ENCODE results near the gene ENOX2.

Gene ENOX2

GRCh38 chrX:130652824-130653578 is 250.0 kb downstream of the ENOX2 start:
- Mint-ChIP-seq H3K27ac (no peak overlapping the region), H3K4me1 (ENCODE audit: low read depth) (no peaks in the 10 kb centered on the region), H3K9me3 (no peaks in the 10 kb centered on the region), H3K27me3 (ENCODE audit: low read depth) (no peaks in the 10 kb centered on the region), H3K4me3 (no peak overlapping the region), H3K36me3 (ENCODE audit: low read depth) (peaks cover 2% of the 10 kb centered on the region)

DNA sequence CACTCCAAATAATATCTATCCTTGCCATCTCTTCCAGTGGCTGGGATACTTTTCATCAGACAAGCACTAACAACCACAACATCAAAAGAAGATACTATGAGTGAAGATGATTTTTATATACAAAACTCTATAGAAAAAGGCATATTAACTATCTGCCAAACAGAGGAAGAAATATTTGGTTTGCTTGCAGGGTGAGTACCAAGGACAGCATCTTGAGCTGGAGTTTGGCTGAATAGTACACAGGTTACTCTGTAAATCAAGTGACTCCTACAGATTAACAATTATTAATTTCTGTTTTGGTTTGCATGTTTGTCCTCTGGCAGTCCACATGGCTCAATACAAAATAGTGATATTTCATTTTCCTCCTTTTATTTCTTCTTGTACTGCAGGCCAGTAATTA is 253.3 kb downstream of the ENOX2 start:
- Mint-ChIP-seq H3K36me3 (ENCODE audit: low read depth) (no peaks in the 10 kb centered on the region), H3K4me3 (no peak overlapping the region), H3K27ac (no peak overlapping the region), H3K9me3 (no peaks in the 10 kb centered on the region), H3K4me1 (ENCODE audit: low read depth) (no peaks in the 10 kb centered on the region), H3K27me3 (ENCODE audit: low read depth) (no peaks in the 10 kb centered on the region)

- H3K36me3 Mint-ChIP-seq (ENCODE audit: low read depth) = no peaks in the 10 kb centered on the region
- no peak overlapping the region for H3K4me3 Mint-ChIP-seq
- H3K27me3 Mint-ChIP-seq (ENCODE audit: low read depth) = no peaks in the 10 kb centered on the region
- no peak overlapping the region for H3K27ac Mint-ChIP-seq
- H3K9me3 Mint-ChIP-seq = no peaks in the 10 kb centered on the region
- no peaks in the 10 kb centered on the region for H3K4me1 Mint-ChIP-seq (ENCODE audit: low read depth)
Observed at GRCh38 chrX:130647468-130647867, 255.5 kb downstream of the ENOX2 start.

DNA sequence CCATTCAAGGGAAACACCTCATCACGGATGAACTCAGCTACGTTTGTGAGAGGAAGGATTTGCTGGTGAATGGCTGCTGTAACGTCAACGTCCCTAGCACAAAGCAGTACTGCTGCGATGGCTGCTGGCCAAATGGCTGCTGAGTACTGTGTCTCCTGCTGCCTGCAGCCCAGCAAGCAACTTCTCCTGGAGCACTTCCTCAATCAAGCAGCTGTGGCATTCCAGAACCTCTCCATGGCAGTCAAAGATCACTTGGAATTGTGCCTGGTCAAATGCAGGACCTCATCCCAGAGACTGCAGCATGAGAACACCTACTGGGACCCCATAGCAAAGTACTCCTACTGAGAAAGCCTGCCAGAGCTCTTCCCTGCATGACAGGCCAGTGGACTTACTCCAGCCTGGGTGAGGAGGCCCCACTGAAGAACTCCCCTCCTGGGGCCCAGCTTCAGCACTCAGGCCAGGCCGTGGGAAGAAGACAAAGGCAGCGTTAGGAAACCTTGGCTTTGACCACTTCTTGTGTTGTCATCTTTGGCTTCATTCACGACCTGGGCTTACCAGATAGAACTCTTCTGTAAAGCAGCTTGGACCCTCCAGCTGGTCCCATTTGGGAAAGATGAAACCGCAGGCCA is 256.9 kb downstream of the ENOX2 start:
- Mint-ChIP-seq H3K4me1 (ENCODE audit: low read depth) (peaks cover 1% of the 10 kb centered on the region), H3K4me3 (no peak overlapping the region), H3K9me3 (no peaks in the 10 kb centered on the region), H3K27ac (no peak overlapping the region), H3K36me3 (ENCODE audit: low read depth) (no peaks in the 10 kb centered on the region), H3K27me3 (ENCODE audit: low read depth) (no peaks in the 10 kb centered on the region)

DNA sequence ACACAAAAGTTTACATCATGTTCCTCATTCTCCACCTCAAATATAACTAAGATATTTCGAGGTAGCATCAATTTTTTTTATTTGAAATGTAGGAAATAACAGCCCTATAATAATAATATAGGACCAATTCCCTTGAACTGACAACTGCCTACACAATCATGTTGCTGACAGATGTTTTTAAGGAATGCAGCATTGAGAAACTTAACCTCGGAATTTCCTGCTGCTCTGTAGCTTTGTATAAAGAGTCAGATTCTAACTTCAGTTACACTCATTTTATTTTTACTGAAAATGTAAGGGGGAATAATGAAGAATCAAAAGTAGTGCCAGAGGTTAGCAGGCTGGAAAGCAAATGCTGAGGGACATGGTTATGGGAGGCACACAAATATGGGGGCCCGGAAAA is 265.4 kb downstream of the ENOX2 start:
- no peak overlapping the region for H3K27ac Mint-ChIP-seq
- no peaks in the 10 kb centered on the region for H3K36me3 Mint-ChIP-seq (ENCODE audit: low read depth)
- H3K27me3 Mint-ChIP-seq (ENCODE audit: low read depth) = no peaks in the 10 kb centered on the region
- H3K4me1 Mint-ChIP-seq (ENCODE audit: low read depth) = peaks cover 8% of the 10 kb centered on the region
- no peaks in the 10 kb centered on the region for H3K9me3 Mint-ChIP-seq
- no peak overlapping the region for H3K4me3 Mint-ChIP-seq

GRCh38 chrX:130636277-130636676 is 266.7 kb downstream of the ENOX2 start:
- no peaks in the 10 kb centered on the region for H3K9me3 Mint-ChIP-seq
- H3K4me1 Mint-ChIP-seq (ENCODE audit: low read depth) = peaks cover 8% of the 10 kb centered on the region
- no peak overlapping the region for H3K27ac Mint-ChIP-seq
- H3K36me3 Mint-ChIP-seq (ENCODE audit: low read depth) = no peaks in the 10 kb centered on the region
- no peak overlapping the region for H3K4me3 Mint-ChIP-seq
- H3K27me3 Mint-ChIP-seq (ENCODE audit: low read depth) = no peaks in the 10 kb centered on the region

GRCh38 chrX:130631011-130631410 is 272.0 kb downstream of the ENOX2 start:
- no peaks in the 10 kb centered on the region for H3K9me3 Mint-ChIP-seq
- H3K4me3 Mint-ChIP-seq = no peak overlapping the region
- H3K4me1 Mint-ChIP-seq (ENCODE audit: low read depth) = no peaks in the 10 kb centered on the region
- H3K27ac Mint-ChIP-seq = no peak overlapping the region
- H3K27me3 Mint-ChIP-seq (ENCODE audit: low read depth) = no peaks in the 10 kb centered on the region
- no peaks in the 10 kb centered on the region for H3K36me3 Mint-ChIP-seq (ENCODE audit: low read depth)

GRCh38 chrX:130628516-130628915 is 274.5 kb downstream of the ENOX2 start:
- no peaks in the 10 kb centered on the region for H3K27me3 Mint-ChIP-seq (ENCODE audit: low read depth)
- no peak overlapping the region for H3K27ac Mint-ChIP-seq
- H3K4me3 Mint-ChIP-seq = no peak overlapping the region
- no peaks in the 10 kb centered on the region for H3K4me1 Mint-ChIP-seq (ENCODE audit: low read depth)
- H3K9me3 Mint-ChIP-seq = no peaks in the 10 kb centered on the region
- H3K36me3 Mint-ChIP-seq (ENCODE audit: low read depth) = no peaks in the 10 kb centered on the region

- no peak overlapping the region for H3K27ac Mint-ChIP-seq
- H3K9me3 Mint-ChIP-seq = no peaks in the 10 kb centered on the region
- H3K4me1 Mint-ChIP-seq (ENCODE audit: low read depth) = no peaks in the 10 kb centered on the region
- no peaks in the 10 kb centered on the region for H3K27me3 Mint-ChIP-seq (ENCODE audit: low read depth)
- H3K36me3 Mint-ChIP-seq (ENCODE audit: low read depth) = no peaks in the 10 kb centered on the region
- H3K4me3 Mint-ChIP-seq = no peak overlapping the region
Observed at GRCh38 chrX:130626521-130626920, 276.5 kb downstream of the ENOX2 start.

DNA sequence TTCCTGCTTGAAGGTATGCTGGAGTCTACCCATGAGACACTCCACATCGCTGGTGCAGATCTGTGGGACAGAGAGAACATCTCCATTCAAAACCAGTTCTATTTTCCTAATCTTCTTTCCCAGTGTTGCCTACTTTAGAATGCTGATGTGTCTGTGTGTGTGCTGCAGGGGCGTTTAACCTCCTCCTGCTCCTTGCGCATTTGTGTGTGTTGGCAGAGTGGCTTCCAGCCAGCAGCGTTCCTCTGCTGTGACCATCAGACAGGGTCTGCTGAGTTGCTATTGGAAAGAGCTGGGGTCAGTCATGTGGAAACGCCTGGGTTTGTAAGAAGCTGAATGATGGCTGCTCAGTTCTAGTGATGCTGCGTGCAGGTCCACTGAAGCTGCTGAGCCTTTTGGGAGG is 277.6 kb downstream of the ENOX2 start:
- Mint-ChIP-seq H3K9me3 (no peaks in the 10 kb centered on the region), H3K4me1 (ENCODE audit: low read depth) (no peaks in the 10 kb centered on the region), H3K27me3 (ENCODE audit: low read depth) (no peaks in the 10 kb centered on the region), H3K27ac (no peak overlapping the region), H3K4me3 (no peak overlapping the region), H3K36me3 (ENCODE audit: low read depth) (no peaks in the 10 kb centered on the region)

GRCh38 chrX:130623518-130623917 is 279.5 kb downstream of the ENOX2 start:
- H3K36me3 Mint-ChIP-seq (ENCODE audit: low read depth) = no peaks in the 10 kb centered on the region
- no peaks in the 10 kb centered on the region for H3K4me1 Mint-ChIP-seq (ENCODE audit: low read depth)
- H3K27ac Mint-ChIP-seq = no peak overlapping the region
- no peaks in the 10 kb centered on the region for H3K27me3 Mint-ChIP-seq (ENCODE audit: low read depth)
- no peak overlapping the region for H3K4me3 Mint-ChIP-seq
- no peaks in the 10 kb centered on the region for H3K9me3 Mint-ChIP-seq

DNA sequence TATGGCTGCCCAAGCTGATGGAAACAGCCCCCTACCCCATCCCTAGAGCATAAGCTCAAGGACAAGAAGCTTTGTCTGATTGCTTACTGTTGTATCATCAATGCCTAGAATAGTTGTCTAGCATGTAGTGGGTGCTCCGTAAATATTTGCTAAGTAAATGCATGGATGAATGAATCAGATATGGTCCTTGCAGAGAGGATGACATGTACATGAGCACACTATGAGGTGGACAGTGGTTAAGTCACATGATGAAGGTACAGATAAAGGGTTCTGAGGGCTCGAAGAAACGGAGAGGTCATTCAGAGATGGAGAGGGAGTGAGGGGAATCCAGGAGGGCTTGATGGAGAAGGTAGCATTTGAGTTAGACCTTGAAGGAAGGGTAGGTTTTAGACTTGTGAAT is 287.1 kb downstream of the ENOX2 start:
- Mint-ChIP-seq H3K4me3 (no peak overlapping the region), H3K27me3 (ENCODE audit: low read depth) (no peaks in the 10 kb centered on the region), H3K27ac (no peak overlapping the region), H3K9me3 (no peaks in the 10 kb centered on the region), H3K36me3 (ENCODE audit: low read depth) (no peaks in the 10 kb centered on the region), H3K4me1 (ENCODE audit: low read depth) (no peaks in the 10 kb centered on the region)

DNA sequence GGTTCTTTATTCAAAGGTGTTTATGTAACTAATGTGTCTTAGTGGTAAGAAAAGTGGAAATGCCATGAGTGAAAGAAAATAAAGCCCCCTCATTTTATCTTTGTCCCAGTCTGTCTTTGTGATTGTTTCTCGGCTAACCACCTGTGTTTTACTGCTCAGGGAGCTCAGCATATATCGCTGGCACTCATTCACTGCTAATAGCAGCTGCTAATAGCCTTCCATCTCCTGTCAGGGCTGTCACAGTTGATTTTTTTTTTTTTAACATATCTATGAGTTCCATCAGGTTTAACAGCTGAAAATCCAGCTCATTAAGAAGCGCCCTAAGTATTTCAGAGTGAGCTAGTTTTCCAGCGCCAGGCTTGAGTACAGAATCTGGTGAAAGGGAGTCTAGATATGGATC is 295.6 kb downstream of the ENOX2 start:
- H3K27me3 Mint-ChIP-seq (ENCODE audit: low read depth) = no peaks in the 10 kb centered on the region

GRCh38 chrX:130606425-130606824 is 296.6 kb downstream of the ENOX2 start:
- Mint-ChIP-seq H3K27ac (no peak overlapping the region), H3K4me1 (ENCODE audit: low read depth) (no peaks in the 10 kb centered on the region), H3K36me3 (ENCODE audit: low read depth) (no peaks in the 10 kb centered on the region), H3K9me3 (no peaks in the 10 kb centered on the region), H3K4me3 (no peak overlapping the region), H3K27me3 (ENCODE audit: low read depth) (no peaks in the 10 kb centered on the region)

More for the DNA sequence above, 295.6 kb downstream of the ENOX2 start:
- H3K4me3 Mint-ChIP-seq = no peak overlapping the region
- H3K27ac Mint-ChIP-seq = no peak overlapping the region
- no peaks in the 10 kb centered on the region for H3K4me1 Mint-ChIP-seq (ENCODE audit: low read depth)
- no peaks in the 10 kb centered on the region for H3K36me3 Mint-ChIP-seq (ENCODE audit: low read depth)
- no peaks in the 10 kb centered on the region for H3K9me3 Mint-ChIP-seq

DNA sequence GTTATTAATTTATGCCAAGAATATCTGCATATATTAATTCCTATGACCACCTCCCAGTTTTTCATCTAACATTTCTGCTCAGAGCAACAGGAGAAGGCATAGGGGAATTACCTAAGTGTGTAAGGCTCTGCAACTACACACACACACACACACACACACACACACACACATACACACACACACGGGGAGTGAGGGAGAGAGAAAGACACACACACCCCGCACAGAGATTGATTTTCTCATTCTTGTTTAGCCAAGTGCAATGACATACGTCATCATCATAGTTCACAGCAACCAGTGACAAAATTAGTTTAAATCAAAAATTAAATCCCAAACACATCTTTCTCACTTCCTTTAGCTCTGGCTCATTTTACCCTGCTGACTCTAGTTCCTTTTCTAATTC is 298.1 kb downstream of the ENOX2 start:
- Mint-ChIP-seq H3K36me3 (ENCODE audit: low read depth) (no peaks in the 10 kb centered on the region), H3K4me1 (ENCODE audit: low read depth) (no peaks in the 10 kb centered on the region), H3K4me3 (no peak overlapping the region), H3K27ac (no peak overlapping the region), H3K9me3 (no peaks in the 10 kb centered on the region), H3K27me3 (ENCODE audit: low read depth) (no peaks in the 10 kb centered on the region)

All from T-helper 1 cell treated with Interleukin-12 subunit alpha and Interleukin-12 subunit beta and Interleukin-4 antibody, amounts not matched to agents 30 μg/mL and 1 μg/mL, for 36 hours (primary cell).